Fibroblast of mammary gland (primary cell): ENCODE data around the gene ZNF606.

Experiments used
- DNase-seq: peaks from one replicate; pipeline ENCODE4 v3.0.0-alpha.2; 2010; ENCODE audit warnings: low read depth
- H3K4me3 ChIP-seq: 2 replicates; pipeline ENCODE4 v1.5.1; 2011; ENCODE audit warnings: low read depth, mild to moderate bottlenecking, low read length, moderate library complexity; ENCODE audit not compliant: control insufficient read depth
- CTCF ChIP-seq: conservative IDR thresholded peaks from 2 replicates; pipeline ENCODE4 v1.5.1; 2011; ENCODE audit warnings: low read depth, low read length, inconsistent platforms; ENCODE audit not compliant: control insufficient read depth, insufficient read depth

The ZNF606 gene

GRCh38 chr19:57935731-57936130, 66.9 kb downstream of the ZNF606 start:
- H3K4me3 ChIP-seq, result no peak overlapping the region
- no peak for TF ChIP-seq CTCF
- no peak for DNase-seq

GRCh38 chr19:57934820-57935665, 67.6 kb downstream of the ZNF606 start, which contains the start of gene ZNF418:
Gene ZNF418, minus strand, starts transcription at chr19:57935402. Its CDS starts 1,580 bp downstream, at chr19:57933822.
- H3K4me3 ChIP-seq, result peak within 1 kb of the TSS; percentile 77
- DNase-seq, result peak; percentile 87
- no peak for TF ChIP-seq CTCF

- no peak for TF ChIP-seq CTCF
- DNase-seq, result no peak
- no peak overlapping the region for H3K4me3 ChIP-seq
Observed at GRCh38 chr19:57927587-57927986, 75.0 kb downstream of the ZNF606 start.
